NCI-H446 (cell line): ENCODE results near the gene BMP8A.
"Not testable (repeated sequence)": the region's sequence is repeated elsewhere in the genome, so short reads cannot be mapped to it uniquely, and the experiment has no call there.

Source experiments
- DNase-seq, 2 experiments: peaks; one replicate each; lab custom pipeline; 2025; lab: John Stamatoyannopoulos, UW

The BMP8A gene

GRCh38 chr1:39527190-39527579 lies 35.7 kb downstream of the BMP8A start:
- not testable (repeated sequence) for DNase-seq

DNA sequence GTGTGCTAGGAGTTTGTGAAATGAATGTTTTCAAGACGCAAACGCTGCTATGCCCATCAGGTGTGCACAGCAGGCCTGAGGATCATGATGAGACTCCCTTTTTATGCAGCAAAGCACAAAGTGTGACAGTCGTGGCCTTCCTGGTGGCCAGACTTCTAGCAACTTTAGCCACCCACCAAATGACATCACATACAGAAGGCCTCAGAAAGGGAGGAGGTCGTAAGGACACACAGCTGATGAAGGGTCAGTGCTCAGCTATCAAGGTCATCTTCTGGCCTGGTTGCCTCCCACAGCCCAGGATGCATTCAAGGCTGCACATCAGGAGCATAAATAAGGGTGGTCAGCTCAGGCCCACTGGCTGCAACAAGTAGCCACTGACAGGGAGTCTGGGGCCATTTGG lies 36.6 kb downstream of the BMP8A start:
- no peak for DNase-seq

GRCh38 chr1:39529901-39530535 lies 38.6 kb downstream of the BMP8A start:
- no peak for DNase-seq

GRCh38 chr1:39531526-39531925 lies 40.1 kb downstream of the BMP8A start:
- no peak for DNase-seq

DNA sequence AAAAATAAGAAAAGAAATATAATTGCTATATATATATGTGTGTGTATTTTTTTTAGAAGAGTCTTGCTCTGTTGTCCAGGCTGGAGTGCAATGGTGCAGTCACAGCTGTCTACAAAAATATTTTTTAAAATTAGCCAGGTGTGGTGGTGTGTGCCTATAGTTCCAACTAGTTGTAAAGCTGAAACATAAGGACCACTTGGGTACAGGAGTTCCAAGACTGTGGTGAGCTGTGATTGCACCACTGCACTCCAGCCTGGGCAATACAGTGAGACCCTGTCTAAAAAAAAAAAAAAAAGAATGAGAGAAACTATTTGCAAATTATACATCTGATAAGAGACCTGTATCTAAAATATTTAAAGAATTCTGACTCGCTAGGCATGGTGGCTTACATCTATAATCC lies 42.0 kb downstream of the BMP8A start:
- no peak for DNase-seq

DNA sequence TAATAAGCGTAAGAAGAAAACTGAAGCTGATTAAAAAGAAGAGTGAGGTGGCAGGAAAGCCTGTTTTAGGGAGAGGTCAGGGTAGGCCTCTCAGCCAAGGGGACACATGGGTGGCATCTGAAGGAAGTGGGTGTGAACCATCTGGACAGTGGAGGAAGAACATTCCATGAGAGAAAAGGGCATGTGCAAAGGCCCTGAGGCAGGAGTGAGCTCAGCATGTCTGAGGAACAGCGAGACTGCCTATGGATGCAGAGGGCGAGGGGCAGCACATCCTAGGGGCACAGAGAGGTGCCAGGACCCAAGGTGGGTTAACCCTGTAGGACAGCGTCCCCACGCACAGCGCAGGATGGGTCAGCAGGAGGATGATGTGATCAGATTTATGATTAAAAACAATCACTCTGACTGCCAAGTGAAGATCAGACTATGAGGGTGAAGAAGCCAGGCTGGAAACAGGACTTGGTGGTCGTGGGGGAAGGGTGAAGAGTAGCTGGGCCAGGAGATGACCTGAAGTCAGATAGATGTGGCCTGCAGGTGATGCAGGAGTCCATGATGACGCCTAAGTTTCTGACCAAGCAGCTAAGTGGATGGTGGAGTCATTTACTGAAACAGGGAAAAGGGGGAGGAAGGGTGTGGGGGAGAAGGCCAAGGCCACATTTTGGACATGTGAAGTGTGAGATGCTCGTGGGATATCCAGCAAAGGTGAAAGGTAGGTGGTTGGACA lies 47.3 kb downstream of the BMP8A start:
- DNase-seq: no peak

DNA sequence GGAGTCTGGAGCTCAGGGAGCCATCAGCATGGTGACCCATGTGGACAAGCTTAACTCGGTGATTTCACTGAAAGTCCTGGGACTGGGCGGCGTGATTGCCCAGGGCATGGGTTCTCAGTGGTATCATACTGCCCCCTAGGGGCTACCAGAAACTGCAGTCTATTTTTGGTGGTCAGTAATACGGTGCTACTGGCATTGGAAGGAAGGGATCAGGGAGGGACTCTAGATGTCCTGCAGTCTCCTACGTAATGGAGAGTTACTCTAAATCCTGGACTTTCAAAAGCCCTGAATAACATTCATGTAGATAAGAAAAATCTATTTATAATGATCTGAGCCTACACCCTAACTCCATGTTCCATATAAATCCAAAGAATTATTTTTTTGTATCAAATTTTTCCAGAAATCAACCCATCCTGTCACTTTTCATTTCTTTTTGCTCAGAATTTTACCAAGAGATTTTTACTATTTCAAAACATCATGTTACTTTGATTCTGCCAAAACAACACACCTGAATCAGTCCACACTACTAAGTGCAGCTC lies 47.9 kb downstream of the BMP8A start:
- DNase-seq: peak; percentile 36 to 82

- no peak for DNase-seq
Measured at GRCh38 chr1:39540504-39541031, 49.1 kb downstream of the BMP8A start.

- DNase-seq: no peak
Measured at GRCh38 chr1:39542924-39543323, 51.5 kb downstream of the BMP8A start.

DNA sequence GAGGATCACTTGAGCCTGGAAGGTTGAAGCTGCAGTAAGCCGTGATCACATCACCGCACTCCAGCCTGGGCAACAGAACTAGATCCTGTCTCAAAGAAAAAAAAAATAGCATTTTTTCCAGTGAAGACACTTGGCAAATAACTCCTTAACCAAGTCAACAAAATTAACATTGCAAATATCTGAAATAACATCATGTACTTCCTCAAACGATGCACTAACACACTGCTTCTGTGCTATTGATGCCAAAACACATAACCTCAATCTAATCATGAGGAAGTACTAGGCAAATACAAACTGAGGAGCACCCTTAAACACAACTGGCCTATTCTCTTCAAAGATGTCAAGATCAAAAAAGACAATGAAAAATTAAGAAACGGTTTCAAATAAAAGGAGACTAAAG lies 52.9 kb downstream of the BMP8A start:
- no peak for DNase-seq

GRCh38 chr1:39545531-39545930 lies 54.1 kb downstream of the BMP8A start:
- DNase-seq: no peak

DNA sequence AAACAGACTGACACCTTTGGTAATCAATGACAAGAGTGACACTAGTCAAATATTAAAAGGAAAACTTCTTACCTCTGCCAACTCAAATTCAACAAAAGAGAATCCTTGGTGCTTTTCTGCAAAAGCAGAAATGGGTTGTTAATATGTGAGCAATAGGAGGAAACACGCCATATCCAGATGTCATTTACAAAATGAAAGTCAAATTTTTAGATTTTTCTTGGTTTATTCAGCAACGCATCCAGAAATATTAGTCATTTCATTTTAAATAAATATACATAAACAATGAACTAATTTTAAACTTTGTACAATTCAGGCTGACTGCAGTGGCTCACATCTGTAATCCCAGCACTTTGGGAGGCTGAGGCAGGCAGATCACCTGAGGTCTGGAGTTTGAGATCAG lies 62.8 kb downstream of the BMP8A start:
- no peak for DNase-seq

GRCh38 chr1:39561279-39561678 lies 69.8 kb downstream of the BMP8A start:
- no peak for DNase-seq

GRCh38 chr1:39562886-39563285 lies 71.5 kb downstream of the BMP8A start:
- DNase-seq: no peak

DNA sequence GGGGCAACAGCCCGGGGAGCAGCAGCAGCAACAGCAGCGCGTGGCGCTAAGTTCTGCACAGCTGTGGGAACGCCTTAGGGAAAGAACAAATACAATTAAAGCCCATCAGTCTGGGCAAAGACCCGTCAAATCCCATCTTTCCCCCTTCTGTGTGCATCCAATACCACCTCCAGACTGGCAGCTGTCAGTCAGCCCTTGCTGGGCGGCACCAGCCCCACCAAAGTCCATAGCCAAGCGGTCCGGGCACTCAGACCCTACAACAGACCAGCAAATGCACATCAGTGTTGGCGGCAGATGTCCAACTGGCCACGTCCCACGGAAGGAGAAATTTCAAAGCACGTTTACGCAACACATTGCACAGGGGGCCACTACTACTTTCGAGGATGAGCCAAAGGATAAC lies 72.2 kb downstream of the BMP8A start:
- DNase-seq: no peak

DNA sequence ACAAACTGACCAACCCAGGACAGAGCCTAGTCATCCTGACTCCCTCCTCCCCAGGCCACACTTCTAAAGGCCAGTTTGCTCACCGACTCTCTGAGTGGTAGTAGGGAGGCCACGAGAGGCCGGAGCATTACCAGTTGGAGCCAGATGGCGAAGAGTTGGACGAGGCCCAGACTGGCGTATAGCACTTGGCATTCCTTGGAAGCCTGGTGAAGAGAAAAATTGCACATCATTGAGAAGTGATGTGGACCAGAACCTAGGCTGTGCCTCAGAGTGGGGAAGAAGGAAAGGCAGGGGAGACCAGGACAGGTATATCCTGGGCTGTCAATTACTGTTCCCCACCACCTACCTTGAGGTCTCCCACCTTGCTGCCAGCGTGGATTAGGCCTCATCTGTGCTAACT lies 72.9 kb downstream of the BMP8A start:
- peak; percentile 10 to 44 for DNase-seq

DNA sequence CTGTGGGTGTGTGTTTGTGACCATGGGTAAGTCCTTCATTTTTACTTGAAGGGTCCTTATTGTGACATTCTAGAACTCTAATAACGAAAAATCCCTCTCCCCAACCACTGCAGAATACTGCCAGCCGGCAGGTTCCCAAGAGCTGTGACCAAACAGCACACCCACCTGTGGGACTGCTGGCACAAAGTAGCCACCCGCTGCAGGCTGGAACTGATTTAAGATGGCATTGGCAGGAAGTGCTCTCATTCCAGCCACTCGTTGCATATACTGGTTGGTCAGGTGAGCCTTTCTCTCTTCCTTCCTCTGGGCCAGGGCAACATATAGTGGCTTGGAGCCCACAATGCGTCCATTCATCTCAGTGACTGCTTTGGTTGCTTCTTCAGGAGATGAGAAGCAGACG lies 73.5 kb downstream of the BMP8A start:
- no peak for DNase-seq

DNA sequence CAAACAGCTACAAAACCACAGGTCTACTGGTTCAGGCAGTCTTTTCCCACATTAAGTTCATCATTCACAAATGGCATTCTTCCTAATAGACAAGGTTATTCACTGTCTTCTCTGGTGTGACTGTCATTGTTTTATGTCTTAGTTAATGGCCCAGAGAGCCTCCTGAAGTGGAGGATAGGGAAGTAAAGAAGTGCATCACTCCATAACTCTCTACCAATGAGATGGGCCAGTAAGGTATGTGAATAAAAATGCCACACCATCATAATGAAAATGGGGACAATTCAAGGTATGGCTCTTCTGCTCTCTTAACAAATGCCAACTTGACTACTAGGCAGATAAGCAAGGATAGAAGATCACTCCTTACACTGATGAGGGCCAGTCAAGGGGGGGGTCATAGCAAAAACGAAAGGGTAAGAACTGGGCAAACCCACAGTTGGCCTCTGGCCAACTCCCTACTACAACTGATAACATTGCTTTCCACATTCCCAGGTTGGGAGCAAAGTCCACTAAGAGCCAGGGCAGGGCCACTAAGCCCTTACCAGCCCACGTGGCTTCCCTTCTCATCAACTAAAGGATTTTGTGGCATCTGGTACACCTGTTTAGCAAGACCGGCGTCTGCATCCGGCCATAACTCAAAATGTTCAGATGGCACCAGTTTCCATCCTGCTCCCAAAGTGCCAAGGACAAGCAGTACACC lies 75.2 kb downstream of the BMP8A start:
- DNase-seq: no peak

DNA sequence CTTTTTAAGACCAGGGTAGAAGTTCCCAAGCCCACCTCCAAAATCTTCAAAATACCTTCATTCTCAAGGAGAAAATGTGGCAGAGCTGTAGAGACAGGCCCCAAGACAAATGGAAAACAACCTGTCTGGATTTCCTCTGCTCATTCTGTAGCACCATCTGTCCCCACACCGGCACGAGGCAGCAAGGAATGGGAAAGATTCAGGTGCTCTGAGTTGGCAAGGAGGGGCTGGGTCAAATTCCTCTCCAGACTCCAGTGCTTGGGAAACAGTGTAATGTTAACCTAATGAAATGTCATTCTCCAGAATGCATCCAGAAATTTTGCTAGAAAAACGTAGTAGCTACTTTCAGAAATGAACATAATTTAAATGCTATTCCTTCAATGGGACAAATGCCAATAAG lies 75.9 kb downstream of the BMP8A start:
- DNase-seq: no peak

DNA sequence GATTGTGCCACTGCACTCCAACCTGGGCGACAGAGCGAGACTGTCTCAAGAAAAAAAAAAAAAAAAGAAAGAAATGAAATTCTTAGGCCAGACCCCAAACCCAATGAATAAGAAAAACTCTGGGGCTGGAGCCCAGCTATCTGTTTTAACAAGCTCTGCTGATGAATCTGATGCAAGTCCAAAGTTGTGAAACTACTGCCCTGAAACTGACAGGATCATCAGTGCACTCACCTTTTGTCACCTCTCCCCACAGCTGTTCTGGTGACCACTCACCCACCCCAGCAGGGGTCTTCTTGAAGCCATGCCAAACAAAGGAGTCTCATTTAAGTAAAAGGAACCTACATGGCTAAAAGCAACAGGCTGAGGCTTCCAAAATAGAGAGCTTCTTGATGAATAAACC lies 76.8 kb downstream of the BMP8A start:
- DNase-seq: no peak

- no peak for DNase-seq
Measured at GRCh38 chr1:39569034-39569433, 77.6 kb downstream of the BMP8A start.

DNA sequence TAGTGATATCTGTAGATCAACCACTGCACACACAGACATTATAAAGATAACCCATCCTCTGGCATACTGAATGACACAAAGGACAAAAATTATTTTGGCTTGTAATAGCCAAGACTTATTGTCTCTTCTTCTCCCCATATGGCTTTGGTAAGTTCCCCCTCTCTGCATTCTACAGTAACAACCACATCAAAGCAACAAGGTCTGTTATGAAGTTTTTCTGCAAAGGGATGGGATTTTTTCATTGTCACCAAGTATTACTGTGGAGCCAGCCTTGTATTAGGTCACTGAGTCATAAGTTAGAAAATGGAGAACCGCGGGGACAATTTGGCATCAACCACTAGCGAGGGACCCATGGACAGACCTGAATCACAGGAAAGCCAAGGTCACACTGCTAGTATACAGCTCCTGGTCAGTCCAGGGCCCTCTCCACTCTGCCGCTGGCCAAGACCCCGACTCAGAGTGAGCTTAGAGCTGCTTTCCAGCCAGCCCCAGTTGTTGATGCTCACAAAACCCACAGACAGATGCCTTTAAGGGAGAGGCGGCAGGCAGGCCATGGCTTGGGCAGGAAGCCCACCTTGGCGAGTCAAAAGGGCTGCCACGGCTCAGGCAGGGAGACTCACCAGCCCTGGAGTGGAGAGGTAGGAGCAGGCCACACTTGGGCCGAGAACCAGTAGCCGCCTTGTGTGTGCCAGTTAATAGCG lies 79.2 kb downstream of the BMP8A start:
- no peak for DNase-seq
